ENCODE results near the gene CEACAM7. TPM values are rescaled to one million over a fixed set of nuclear protein-coding genes. Genes with fewer than 3 reads are reported as not detected.

CEACAM7 gene
- total and polyA plus RNA-seq, 10 donors: 0.13 TPM; not detected in 9

DNA sequence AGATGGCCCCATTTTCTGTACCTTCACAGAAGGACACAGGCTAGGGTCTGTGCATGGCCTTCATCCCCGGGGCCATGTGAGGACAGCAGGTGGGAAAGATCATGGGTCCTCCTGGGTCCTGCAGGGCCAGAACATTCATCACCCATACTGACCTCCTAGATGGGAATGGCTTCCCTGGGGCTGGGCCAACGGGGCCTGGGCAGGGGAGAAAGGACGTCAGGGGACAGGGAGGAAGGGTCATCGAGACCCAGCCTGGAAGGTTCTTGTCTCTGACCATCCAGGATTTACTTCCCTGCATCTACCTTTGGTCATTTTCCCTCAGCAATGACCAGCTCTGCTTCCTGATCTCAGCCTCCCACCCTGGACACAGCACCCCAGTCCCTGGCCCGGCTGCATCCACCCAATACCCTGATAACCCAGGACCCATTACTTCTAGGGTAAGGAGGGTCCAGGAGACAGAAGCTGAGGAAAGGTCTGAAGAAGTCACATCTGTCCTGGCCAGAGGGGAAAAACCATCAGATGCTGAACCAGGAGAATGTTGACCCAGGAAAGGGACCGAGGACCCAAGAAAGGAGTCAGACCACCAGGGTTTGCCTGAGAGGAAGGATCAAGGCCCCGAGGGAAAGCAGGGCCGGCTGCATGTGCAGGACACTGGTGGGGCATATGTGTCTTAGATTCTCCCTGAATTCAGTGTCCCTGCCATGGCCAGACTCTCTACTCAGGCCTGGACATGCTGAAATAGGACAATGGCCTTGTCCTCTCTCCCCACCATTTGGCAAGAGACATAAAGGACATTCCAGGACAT is 7.0 kb upstream of the CEACAM7 start:
- no peaks in the 10 kb centered on the region for H3K4me1 ChIP-seq
- no peak overlapping the region for H3K4me3 ChIP-seq
- DNase-seq: peak; percentile 38
- no peak overlapping the region for H3K27ac ChIP-seq
- intact Hi-C loops (cut with DNase I; ENCODE audit: low total_unique reads): no loop called here
- 67 to 86% (median 69%) methylated on average over 6 to 8 of the region's 8 CpGs for WGBS, 5 donors
- peaks cover 0 to 32% (median 23%) of the 10 kb centered on the region in 8 donors for H3K9me3 ChIP-seq
- H3K36me3 ChIP-seq: no peaks in the 10 kb centered on the region
- peaks cover 0 to 74% (median 0%) of the 10 kb centered on the region in 7 donors for H3K27me3 ChIP-seq (replicated peaks in 1 of 7)
- TF ChIP-seq POLR2AphosphoS5 (IDR thresholded peaks at IDR 0.05): no peak
- TF ChIP-seq POLR2A (IDR thresholded peaks at IDR 0.05): no peak
- TF ChIP-seq, protein P1, sequence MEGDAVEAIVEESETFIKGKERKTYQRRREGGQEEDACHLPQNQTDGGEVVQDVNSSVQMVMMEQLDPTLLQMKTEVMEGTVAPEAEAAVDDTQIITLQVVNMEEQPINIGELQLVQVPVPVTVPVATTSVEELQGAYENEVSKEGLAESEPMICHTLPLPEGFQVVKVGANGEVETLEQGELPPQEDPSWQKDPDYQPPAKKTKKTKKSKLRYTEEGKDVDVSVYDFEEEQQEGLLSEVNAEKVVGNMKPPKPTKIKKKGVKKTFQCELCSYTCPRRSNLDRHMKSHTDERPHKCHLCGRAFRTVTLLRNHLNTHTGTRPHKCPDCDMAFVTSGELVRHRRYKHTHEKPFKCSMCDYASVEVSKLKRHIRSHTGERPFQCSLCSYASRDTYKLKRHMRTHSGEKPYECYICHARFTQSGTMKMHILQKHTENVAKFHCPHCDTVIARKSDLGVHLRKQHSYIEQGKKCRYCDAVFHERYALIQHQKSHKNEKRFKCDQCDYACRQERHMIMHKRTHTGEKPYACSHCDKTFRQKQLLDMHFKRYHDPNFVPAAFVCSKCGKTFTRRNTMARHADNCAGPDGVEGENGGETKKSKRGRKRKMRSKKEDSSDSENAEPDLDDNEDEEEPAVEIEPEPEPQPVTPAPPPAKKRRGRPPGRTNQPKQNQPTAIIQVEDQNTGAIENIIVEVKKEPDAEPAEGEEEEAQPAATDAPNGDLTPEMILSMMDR (IDR thresholded peaks at IDR 0.05 in 8 of 11, conservative IDR thresholded peaks at IDR 0.05 in 3 of 11): no peak

DNA sequence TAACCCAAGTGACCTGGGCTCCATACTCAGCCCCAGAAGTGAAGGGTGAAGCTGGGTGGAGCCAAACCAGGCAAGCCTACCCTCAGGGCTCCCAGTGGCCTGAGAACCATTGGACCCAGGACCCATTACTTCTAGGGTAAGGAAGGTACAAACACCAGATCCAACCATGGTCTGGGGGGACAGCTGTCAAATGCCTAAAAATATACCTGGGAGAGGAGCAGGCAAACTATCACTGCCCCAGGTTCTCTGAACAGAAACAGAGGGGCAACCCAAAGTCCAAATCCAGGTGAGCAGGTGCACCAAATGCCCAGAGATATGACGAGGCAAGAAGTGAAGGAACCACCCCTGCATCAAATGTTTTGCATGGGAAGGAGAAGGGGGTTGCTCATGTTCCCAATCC is 6.1 kb upstream of the CEACAM7 start:
- TF ChIP-seq, protein P1 (IDR thresholded peaks at IDR 0.05 in 8 of 11, conservative IDR thresholded peaks at IDR 0.05 in 3 of 11): no peak
- TF ChIP-seq POLR2A (IDR thresholded peaks at IDR 0.05): no peak
- no peak for TF ChIP-seq POLR2AphosphoS5 (IDR thresholded peaks at IDR 0.05)
- Histone ChIP-seq H3K36me3 (no peaks in the 10 kb centered on the region), H3K4me1 (no peaks in the 10 kb centered on the region), H3K27me3 (replicated peaks in 1 of 7) (peaks cover 0 to 71% (median 0%) of the 10 kb centered on the region in 7 donors), H3K4me3 (no peak overlapping the region), H3K27ac (no peak overlapping the region), H3K9me3 (peaks cover 0 to 32% (median 23%) of the 10 kb centered on the region in 8 donors)
- 15 to 70% (median 53%) methylated on average over 1 of the region's 1 CpG for WGBS, 5 donors
- no peak for DNase-seq
- intact Hi-C loops (cut with DNase I; ENCODE audit: low total_unique reads): no loop called here

DNA sequence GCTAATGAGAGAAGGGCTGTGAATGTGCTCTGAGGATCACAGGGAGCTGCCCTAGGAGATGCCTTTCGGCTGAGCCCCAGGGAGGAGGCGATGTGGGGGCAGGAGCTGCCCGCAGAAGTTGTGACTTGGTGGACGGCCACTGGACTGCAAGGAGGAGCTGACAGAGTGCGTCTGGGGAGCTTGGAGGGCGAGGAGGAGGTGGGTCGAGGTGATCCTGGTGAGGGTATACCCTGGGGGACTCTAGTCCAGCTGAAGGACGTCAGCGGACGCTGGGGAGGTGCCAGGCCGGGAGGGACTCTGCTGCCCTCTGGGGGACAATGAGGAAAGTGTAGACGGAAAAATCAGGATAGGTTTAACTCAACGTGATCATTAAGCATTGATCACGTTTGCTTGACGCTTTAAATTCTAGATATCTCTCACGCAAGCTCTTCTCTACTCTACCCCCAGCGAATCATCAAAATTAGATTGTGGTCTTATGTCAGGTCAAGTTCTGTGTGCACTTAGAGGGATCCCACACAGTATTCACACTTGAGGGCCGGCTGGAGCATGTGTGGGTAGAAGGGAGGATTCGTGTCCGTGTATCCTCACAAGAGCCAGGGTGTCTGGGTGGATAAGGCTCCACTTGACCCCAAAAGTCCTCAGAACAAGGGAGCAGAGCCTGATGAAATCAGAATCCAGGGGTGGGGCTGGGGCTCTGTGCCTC is 3.3 kb upstream of the CEACAM7 start:
- DNase-seq: no peak
- Histone ChIP-seq H3K27me3 (replicated peaks in 1 of 7) (peaks cover 0 to 77% (median 0%) of the 10 kb centered on the region in 7 donors), H3K27ac (no peak overlapping the region), H3K36me3 (no peaks in the 10 kb centered on the region), H3K9me3 (peaks cover 0 to 32% (median 23%) of the 10 kb centered on the region in 8 donors), H3K4me3 (no peak overlapping the region), H3K4me1 (no peaks in the 10 kb centered on the region)
- intact Hi-C loops (cut with DNase I; ENCODE audit: low total_unique reads): no loop called here
- TF ChIP-seq POLR2A (IDR thresholded peaks at IDR 0.05) (no peak), POLR2AphosphoS5 (IDR thresholded peaks at IDR 0.05) (no peak)
- TF ChIP-seq, protein P1 (IDR thresholded peaks at IDR 0.05 in 8 of 11, conservative IDR thresholded peaks at IDR 0.05 in 3 of 11): peak in 7 of 11 experiments; percentile 13 to 62 (median 43)
- 32 to 40% (median 34%) methylated on average over 20 of the region's 20 CpGs for WGBS, 5 donors

DNA sequence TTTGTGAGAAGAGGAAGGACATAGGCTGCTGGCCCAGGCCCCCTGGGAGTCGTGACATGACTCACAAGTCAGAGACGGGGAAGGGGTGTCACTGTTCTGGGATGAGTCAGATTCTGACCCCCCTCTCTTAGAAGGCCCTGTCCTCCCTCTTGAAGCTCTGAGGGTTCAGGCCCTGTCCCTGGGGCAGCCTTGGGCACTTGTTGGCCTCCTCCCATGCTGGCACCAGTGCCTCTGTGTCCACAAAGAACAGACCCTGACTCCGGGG is 2.7 kb upstream of the CEACAM7 start:
- intact Hi-C loops (cut with DNase I; ENCODE audit: low total_unique reads): no loop called here
- no peaks in the 10 kb centered on the region for H3K4me1 ChIP-seq
- WGBS, 5 donors: 48 to 100% (median 72%) methylated on average over 1 to 3 of the region's 3 CpGs
- no peak for DNase-seq
- H3K9me3 ChIP-seq: peaks cover 0 to 32% (median 23%) of the 10 kb centered on the region in 8 donors
- no peak overlapping the region for H3K27ac ChIP-seq
- H3K27me3 ChIP-seq (replicated peaks in 1 of 7): peaks cover 0 to 74% (median 0%) of the 10 kb centered on the region in 7 donors
- TF ChIP-seq POLR2AphosphoS5 (IDR thresholded peaks at IDR 0.05): no peak
- no peak for TF ChIP-seq POLR2A (IDR thresholded peaks at IDR 0.05)
- TF ChIP-seq, protein P1 (IDR thresholded peaks at IDR 0.05 in 8 of 11, conservative IDR thresholded peaks at IDR 0.05 in 3 of 11): no peak
- H3K4me3 ChIP-seq: no peak overlapping the region
- no peaks in the 10 kb centered on the region for H3K36me3 ChIP-seq
